Epithelial cell of proximal tubule (primary cell): ENCODE data around the gene FOXF1. TPM values are rescaled to one million over a fixed set of nuclear protein-coding genes. Genes with fewer than 3 reads are reported as not detected.

Source experiments
- DNase-seq: peaks from one replicate; pipeline ENCODE4 v3.0.0-alpha.2; 2011; ENCODE audit warnings: low read depth
- H3K4me3 ChIP-seq: 2 replicates; pipeline ENCODE4 v1.5.1; 2011; ENCODE audit warnings: low read depth, mild to moderate bottlenecking, low read length
- CTCF ChIP-seq: conservative IDR thresholded peaks from 2 replicates; pipeline ENCODE4 v1.5.1; 2012; ENCODE audit warnings: low read depth, mild to moderate bottlenecking, low read length
- total RNA-seq: library from RNA; depleted of rRNA; stranded (reverse); fragments of >200 nt; gene quantifications from 2 replicates; pipeline ENCODE4 v1.2.3, GENCODE V29; 2015

Gene FOXF1
- total RNA-seq, 1 donor from 2014 or later, result 0.12 TPM

- TF ChIP-seq CTCF, result no peak
- no peak for DNase-seq
- H3K4me3 ChIP-seq, result no peak overlapping the region
Observed at GRCh38 chr16:86530251-86531190, 20.2 kb downstream of the FOXF1 start.

DNA sequence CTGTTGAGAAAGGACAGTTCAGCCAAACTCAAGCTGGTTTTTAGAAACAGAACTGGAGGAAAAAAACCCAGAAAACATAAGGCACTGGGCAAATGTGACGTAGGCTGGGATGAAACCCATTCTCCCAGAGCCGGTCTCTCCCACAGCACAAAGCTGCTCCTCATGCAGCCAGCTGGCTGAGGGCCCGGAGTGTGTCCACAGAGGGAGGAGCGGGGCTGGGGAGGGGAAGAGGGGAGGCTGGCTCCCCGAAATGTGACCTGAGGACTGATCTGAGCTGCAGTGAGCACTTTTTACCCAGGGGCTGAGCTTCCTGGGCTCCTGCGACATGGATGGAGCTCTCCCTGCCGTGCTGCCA lies 20.8 kb downstream of the FOXF1 start:
- H3K4me3 ChIP-seq, result no peak overlapping the region
- no peak for DNase-seq
- no peak for TF ChIP-seq CTCF

DNA sequence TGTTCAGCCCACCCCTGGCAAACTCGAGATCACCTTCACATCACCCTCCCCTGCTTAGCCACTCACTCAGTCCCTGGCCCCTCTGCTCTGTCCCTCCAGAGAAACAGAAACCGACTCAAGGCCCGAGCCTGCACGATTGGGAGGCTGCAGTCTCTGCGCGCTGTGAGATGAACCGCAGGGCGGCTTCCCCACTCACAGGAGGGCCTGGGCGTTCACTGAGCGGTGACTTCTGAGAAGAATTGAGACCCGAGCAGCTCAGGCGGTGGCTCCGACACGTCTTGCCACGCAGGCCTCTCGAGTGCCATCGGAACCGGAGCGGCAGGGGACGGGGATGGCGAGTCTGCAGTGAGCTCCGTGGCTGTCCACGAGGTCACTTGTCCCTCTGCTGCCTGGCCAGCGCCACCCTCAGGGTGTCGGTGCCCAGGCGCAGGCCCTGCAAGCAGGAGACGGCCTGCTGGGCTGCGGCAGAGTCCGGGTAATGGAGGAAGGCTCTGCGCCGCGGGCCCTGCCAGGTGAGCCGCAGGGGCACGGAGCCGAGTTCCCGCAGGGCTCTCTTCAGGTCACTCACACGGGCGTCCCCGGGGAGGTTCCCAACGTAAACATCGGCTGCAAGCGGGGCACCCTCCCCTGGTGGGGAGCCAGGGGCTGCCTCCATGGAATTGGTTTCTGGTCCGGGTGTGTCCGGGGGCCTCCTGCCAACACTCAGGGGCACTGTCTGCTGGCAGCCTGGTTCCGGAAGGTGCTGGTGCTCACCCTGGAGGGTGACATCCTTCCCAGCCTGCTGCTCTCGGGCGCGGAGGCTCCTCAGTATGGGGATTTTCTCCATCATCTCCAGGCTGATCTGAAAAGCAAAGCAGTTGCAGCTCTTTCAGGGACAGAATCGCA lies 21.6 kb downstream of the FOXF1 start:
- no peak for TF ChIP-seq CTCF
- no peak for DNase-seq
- H3K4me3 ChIP-seq, result no peak overlapping the region

GRCh38 chr16:86532526-86532815 lies 22.1 kb downstream of the FOXF1 start:
- no peak for DNase-seq
- no peak for TF ChIP-seq CTCF
- no peak overlapping the region for H3K4me3 ChIP-seq

DNA sequence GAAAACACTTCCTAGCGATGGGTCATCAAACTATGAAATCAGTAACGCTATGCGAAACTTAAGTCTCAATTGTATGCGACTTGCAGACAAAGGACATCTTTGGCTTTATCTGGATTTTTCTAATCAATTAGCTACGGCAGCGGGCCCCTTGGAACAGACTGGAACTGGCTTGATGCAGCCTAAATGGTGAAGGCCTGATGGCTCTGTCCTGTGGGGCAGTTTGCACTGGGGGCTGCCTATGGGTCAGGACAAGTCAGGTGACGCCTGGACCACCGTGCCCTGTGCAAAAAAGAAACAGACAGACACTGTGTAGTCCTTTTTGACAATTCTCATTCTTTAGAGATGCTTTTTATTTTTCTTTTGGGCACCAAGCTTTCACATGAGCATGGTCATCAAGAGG lies 22.7 kb downstream of the FOXF1 start:
- DNase-seq, result no peak
- H3K4me3 ChIP-seq, result no peak overlapping the region
- no peak for TF ChIP-seq CTCF

DNA sequence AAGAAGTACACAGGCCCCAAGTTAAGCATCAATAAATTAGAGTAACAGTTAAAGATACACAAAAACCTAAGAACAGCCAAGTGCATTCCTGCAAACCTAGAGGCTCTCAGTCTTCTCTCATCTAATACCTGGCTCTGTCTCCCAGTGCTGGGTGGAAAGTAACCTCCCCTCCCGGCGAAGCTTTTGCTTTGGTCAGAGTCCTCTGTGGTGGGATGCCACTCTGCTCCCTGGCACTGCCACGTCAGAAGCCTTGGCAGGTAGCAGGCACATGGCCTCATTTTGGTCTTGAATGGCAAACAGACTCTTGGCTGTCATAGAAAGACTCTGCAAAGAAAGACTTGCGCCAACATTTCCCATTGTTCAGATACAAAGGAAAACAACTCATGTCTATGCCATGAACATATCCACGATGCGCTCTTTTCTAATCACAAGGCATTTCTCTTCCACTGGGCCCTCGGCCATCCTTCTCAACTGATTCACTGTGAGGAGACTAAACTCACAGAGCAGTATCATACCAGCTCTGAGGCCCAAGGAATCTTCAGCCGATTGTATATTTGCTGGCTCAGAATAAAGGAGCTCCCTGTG lies 23.5 kb downstream of the FOXF1 start:
- no peak for DNase-seq
- TF ChIP-seq CTCF, result no peak
- no peak overlapping the region for H3K4me3 ChIP-seq
